Stimulated activated CD8-positive, alpha-beta memory T cell treated with anti-CD3 and anti-CD28 coated beads, Interleukin-4, amount 100 ng/mL, for 1 hour (primary cell): ENCODE data around the gene GFPT1.
"Not testable (repeated sequence)": the region's sequence is repeated elsewhere in the genome, so short reads cannot be mapped to it uniquely, and the experiment has no call there.

Experiments used
- DNase-seq, 2 donors: peaks; one replicate each; pipeline ENCODE4 v3.0.0-alpha.2; 2020; ENCODE audit warnings: low read depth in 2 of 2, low spot score in 1 of 2

GFPT1 gene

GRCh38 chr2:69384618-69385081, 2.4 kb downstream of the GFPT1 start:
- no peak for DNase-seq

- DNase-seq: no peak
Measured at GRCh38 chr2:69383176-69383812, 3.7 kb downstream of the GFPT1 start.

DNA sequence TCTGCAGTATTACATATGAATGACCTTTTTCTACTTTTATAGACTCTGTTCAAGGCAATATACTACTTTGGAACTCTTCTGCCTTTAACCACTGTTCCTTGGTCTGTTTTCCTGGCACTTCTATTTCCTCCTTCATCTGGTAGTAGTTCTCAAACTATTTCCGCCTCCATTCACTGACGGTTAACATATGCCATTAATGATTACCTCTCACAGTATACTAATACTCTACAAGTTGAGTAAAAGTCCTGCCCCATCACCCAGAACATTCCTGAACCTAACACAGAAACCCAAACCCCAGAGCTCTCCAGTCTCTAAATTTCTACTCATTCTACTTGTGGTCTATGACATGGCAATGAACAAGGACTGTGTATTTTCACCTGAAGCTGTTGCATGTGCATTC, 4.5 kb downstream of the GFPT1 start:
- DNase-seq: no peak

DNA sequence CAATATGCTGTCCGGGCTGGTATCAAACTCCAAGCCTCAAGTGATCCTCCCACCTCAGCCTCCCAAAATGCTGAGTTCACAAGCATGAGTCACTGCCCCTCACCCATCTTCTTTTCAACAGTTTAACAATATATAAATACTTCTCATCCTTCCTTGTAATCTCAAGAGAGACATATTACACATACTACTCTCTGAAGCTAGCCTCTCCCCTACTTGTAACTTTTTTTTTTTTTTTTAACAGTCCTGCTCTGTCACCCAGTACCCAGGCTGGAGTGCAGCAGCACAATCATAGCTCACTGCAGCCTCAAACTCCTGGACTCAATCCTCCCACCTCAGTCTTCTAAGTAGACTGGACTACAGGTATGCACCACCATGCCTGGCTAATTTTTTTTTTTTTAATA, 5.7 kb downstream of the GFPT1 start:
- DNase-seq: no peak

DNA sequence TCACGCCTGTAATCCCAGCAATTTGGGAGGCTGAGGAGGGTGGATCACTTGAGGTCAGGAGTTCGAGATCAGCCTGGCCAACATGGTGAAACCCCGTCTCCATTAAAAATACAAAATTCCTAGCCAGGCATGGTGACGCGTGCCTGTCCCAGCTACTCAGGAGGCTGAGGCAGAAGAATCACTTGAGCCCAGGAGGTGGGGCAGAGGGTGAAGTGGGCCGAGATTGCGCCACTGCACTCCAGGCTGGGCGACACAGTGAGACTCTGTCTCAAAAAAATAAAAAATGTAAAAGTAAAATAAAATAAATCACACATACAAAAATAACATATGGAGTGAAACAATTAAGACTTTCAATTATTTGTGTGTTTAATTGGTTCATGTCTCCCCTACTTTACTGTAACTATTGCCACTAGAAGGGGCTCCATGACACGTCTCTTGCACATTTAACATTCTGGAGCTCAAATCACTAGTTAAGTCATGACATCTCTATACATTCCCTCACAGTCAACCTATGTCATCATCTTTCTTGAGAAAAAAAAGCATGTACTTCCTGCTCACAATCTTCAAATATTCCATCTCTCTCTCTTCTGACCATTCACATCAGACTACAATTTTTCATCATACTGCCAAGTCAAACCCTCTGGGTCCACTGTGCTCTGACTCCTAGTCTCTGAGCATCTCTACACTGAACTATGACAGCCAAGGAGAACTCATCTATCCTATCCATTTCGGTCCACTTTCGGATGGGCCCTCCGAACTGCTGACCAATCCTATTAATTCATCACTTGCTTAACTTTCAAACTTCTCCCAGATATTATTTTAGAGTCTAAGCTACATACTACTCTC, 6.7 kb downstream of the GFPT1 start:
- no peak for DNase-seq

DNA sequence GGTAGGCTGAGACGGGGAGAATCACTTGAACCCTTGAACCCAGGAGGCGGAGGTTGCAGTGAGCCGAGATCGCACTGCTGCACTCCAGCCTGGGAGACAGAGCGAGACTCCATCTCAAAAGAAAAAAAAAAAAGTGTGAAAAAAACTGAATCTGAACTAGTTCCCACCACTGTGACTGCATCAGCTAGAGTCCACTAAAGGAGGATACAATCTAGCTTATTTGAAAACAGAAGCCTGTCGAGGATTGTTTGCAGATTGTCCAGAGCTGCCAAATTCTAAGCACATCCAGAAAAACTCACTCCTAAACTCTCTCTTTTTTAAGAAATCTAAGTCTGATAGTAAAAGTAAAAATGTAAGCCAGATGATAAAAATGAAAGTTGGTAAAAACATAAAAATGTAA, 10.6 kb downstream of the GFPT1 start:
- no peak for DNase-seq

- DNase-seq: no peak
Measured at GRCh38 chr2:69375494-69376353, 11.3 kb downstream of the GFPT1 start.

DNA sequence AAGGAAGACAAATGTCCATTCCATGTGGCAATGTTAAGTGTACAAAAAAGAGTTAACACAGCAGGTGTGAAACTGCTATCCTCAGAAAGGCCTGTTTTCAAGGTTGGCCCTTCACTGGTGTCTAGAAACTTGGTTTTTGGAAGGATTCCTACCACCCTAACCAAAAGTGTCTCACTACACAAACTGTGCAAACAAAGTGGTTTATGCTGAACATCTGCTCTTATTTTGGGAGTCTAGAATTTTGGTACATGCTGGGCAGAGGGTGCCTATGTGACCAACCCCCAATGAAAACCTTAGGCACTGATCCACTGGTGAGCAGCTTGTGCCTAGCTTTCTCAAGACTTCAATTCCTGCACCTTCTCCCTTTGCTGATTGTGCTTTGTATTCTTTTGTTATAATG, 14.3 kb downstream of the GFPT1 start:
- no peak for DNase-seq

GRCh38 chr2:69369802-69370201, 17.2 kb downstream of the GFPT1 start:
- no peak for DNase-seq

GRCh38 chr2:69368588-69368987, 18.4 kb downstream of the GFPT1 start:
- DNase-seq: no peak

DNA sequence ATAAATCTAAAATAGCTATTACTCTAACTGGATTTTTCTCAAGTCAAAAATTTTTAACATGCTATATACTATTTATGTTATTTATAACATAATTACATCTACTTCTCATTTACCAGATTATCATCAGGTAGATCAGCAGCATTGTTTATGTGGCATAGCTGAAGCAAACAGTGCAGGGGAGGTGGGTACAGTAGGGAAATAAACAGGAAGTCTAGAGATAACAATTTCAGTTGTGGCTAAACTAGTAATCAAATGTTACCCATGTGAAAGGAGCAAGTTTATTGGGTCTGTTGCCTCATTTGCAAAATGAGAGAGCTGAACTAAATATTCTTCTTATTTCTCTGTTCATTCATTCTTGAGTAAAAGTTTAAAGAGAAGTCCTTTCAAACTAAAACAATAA, 27.7 kb downstream of the GFPT1 start:
- no peak for DNase-seq

DNA sequence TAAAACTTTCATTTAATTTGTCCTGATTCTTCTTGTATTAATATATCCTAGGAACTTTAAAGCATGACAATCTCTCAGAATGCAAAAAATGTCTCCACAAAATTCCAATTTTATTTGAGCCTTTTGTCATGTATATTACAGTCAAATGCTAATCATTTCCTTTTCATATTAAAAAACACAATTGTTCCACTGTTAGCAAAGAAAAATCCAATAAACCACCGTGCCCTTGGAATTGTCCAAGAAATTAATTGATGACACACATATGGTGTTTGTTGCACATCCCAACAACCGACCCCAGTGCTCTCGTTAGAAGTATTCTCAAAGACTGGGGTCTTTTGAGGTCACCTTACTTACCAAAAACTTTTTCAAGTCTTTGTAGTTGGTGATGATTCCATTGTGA, 28.1 kb downstream of the GFPT1 start:
- DNase-seq: no peak

- no peak for DNase-seq
Measured at GRCh38 chr2:69356471-69356870, 30.6 kb downstream of the GFPT1 start.

- not testable (repeated sequence) for DNase-seq
Measured at GRCh38 chr2:69354976-69355375, 32.1 kb downstream of the GFPT1 start.

- DNase-seq: no peak
Measured at GRCh38 chr2:69353360-69353759, 33.7 kb downstream of the GFPT1 start.

DNA sequence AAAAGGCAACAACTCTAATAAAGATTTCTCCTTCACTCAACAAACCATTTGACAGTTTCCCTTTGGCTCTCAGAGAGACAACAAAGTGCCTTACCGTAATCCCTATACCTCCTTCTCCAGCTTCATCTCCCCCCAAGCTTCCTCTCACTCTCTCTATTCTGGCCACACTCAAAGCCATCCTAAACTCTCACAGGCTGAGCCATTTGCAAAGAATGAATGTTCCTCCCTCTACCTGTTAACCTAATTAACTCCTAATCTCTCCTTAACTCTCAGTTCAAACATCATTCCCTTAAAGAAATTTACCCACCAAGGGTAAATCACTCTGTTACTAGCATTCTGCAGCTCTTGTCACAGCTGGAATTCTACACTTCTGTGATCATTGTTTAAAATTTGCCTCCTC, 38.2 kb downstream of the GFPT1 start:
- no peak for DNase-seq

GRCh38 chr2:69345434-69345833, 41.6 kb downstream of the GFPT1 start:
- DNase-seq: no peak

- no peak for DNase-seq
Measured at GRCh38 chr2:69344305-69344704, 42.7 kb downstream of the GFPT1 start.

DNA sequence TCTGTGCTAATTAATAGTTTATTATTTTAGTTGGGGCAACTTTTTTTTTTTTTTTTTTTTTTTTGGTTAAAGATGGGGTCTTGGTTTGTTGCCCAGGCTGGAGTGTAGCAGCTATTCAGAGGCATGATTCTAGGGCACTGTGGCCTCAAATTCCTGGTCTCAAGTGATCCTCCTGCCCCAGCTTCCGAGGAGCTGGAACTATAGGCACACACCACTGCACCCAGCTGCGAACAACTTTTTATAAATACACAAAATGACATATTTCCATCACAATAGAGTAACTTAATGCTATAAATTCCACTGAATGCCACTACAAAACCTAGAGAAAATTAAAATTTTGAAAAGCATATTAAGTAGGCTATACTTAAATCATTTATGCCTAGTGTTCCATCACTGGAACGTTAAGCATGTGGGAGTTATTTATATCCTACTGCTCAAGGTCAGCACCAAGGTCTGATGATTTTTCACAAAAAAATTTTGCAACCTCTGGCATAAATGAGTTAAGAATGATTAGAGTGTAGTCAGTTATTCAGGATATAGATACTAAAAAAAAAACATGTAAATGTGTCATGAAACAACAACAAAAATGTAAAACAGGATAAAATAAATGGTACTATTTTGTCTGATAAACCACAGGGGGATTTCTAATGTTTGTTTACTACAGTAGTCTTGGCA, 46.8 kb downstream of the GFPT1 start:
- DNase-seq: no peak

DNA sequence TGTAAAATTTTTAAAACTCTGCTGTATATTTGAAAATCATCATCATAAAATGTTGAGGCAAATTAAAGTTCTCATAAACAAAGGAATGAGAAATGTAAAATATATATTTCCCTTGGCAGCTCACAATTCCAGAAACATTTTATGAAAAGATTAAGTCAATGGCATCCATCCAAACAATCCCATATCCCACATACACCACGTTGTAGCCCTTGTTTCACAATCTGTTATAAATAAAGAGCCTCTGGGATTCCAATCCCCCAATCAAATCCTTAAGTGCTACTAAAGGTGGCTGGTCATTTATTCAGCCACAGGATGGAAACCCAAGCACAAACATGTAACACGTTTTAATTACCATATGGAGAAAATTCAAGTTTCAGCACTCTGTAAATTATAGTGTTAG, 51.7 kb downstream of the GFPT1 start:
- no peak for DNase-seq

DNA sequence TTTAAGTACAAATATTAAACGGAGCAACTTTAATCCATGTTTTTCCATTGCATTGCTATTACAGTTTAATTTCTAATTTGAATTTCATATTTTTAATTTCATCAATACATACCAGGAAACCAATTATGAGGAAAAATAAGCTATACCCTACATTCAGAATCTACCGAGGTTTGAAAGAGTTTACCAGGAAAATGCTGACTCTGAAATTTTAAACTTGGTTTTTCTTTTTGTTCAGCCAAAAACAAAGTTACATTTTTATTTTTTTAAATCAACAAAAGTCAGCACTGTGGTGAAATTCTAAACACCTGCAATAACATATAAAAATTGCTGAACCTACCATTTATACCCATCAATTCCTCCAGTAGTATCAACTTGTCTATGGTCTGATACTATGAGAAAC, 53.7 kb downstream of the GFPT1 start:
- no peak for DNase-seq
